ENCODE results near the gene NXPE1.

DNA sequence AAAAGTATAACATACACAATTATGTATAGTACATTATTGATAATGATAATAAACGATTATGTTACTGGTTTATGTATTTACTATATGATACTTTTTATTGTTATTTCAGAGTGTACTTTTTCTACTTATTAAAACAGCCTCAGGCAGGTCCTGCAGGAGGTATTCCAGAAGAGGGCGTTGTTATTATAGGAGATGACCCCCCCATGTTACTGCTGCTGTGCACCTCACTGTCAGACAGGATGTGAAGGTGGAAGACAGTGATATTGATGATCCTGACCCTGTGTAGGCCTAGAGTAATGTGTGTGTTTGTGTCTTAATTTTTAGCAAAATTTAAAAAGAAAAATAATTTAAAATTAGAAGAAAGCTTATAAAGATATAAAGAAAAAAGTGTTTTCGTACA is 62.8 kb downstream of the NXPE1 start:
- TF ChIP-seq EZH2phosphoT487 (IDR thresholded peaks at IDR 0.05; ENCODE audit: borderline replicate concordance) (no peak), REST (IDR thresholded peaks at IDR 0.05; ENCODE audit: low read depth) (no peak)
- TF ChIP-seq, protein P1, sequence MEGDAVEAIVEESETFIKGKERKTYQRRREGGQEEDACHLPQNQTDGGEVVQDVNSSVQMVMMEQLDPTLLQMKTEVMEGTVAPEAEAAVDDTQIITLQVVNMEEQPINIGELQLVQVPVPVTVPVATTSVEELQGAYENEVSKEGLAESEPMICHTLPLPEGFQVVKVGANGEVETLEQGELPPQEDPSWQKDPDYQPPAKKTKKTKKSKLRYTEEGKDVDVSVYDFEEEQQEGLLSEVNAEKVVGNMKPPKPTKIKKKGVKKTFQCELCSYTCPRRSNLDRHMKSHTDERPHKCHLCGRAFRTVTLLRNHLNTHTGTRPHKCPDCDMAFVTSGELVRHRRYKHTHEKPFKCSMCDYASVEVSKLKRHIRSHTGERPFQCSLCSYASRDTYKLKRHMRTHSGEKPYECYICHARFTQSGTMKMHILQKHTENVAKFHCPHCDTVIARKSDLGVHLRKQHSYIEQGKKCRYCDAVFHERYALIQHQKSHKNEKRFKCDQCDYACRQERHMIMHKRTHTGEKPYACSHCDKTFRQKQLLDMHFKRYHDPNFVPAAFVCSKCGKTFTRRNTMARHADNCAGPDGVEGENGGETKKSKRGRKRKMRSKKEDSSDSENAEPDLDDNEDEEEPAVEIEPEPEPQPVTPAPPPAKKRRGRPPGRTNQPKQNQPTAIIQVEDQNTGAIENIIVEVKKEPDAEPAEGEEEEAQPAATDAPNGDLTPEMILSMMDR (IDR thresholded peaks at IDR 0.05 in 2 of 3, conservative IDR thresholded peaks at IDR 0.05 in 1 of 3; ENCODE audit: borderline replicate concordance in 1 of 3, insufficient read depth in 1 of 3, low read depth in 2 of 3, low read length in 2 of 3), result no peak
